HEK293 (cell line): ENCODE data around the gene DIP2A.

ENCODE experiments used
- CTCF ChIA-PET: fragments of 350-600 bp; formaldehyde crosslinking; extraction: SDS; loops from one replicate; lab custom pipeline; 2021; ENCODE audit warnings: antibody characterized with exemption; lab: Yijun Ruan, JAX
- POLR2A ChIA-PET: fragments of 300-600 bp; formaldehyde crosslinking; extraction: SDS; loops from one replicate; lab custom pipeline; 2020; ENCODE audit warnings: antibody characterized with exemption, inconsistent platforms; lab: Yijun Ruan, JAX
- H3K27ac ChIP-seq: fragments of 200-500 bp; sonication (Bioruptor generic); 2 replicates; pipeline ENCODE4 v1.5.1; 2014; ENCODE audit warnings: low read depth, low read length, control low read depth, inconsistent platforms; ENCODE audit errors: extremely low read depth
- H3K36me3 ChIP-seq, 2 experiments: fragments of 200-500 bp in 1 of 2; sonication (Bioruptor generic) in 1 of 2; 1 replicate in 1 of 2; 2 replicates in 1 of 2; pipeline ENCODE4 v1.5.1; 2014 to 2017; ENCODE audit warnings: inconsistent platforms in 2 of 2, low read length in 2 of 2; ENCODE audit not compliant: control insufficient read depth in 2 of 2, insufficient read depth in 1 of 2
- H3K4me1 ChIP-seq: fragments of 200-500 bp; sonication (Bioruptor generic); 2 replicates; pipeline ENCODE4 v1.5.1; 2014; ENCODE audit warnings: mild to moderate bottlenecking, low read length, inconsistent platforms; ENCODE audit not compliant: control insufficient read depth, insufficient read depth
- H3K4me3 ChIP-seq: 2 replicates; pipeline ENCODE4 v1.5.1; 2011; ENCODE audit warnings: low read depth, mild to moderate bottlenecking, control low read depth, low read length, moderate library complexity
- H3K9me3 ChIP-seq: fragments of 200-500 bp; sonication (Bioruptor generic); 2 replicates; pipeline ENCODE4 v1.5.1; 2014; ENCODE audit warnings: low read depth, low read length, inconsistent platforms; ENCODE audit not compliant: control insufficient read depth, insufficient read depth
- GLIS2 ChIP-seq: fragments of 450-650 bp; formaldehyde crosslinking; IDR thresholded peaks from 2 replicates; pipeline ENCODE4 v1.5.1; 2016; ENCODE audit warnings: missing biosample characterization, missing genetic modification characterization
- KLF16 ChIP-seq: fragments of 450-650 bp; formaldehyde crosslinking; IDR thresholded peaks from 2 replicates; pipeline ENCODE4 v1.5.1; 2017; ENCODE audit warnings: missing biosample characterization, missing genetic modification characterization
- PRDM10 ChIP-seq: fragments of 450-650 bp; formaldehyde crosslinking; IDR thresholded peaks from 2 replicates; pipeline ENCODE4 v1.5.1; 2016; ENCODE audit warnings: missing biosample characterization, missing genetic modification characterization
- REPIN1 ChIP-seq: fragments of 450-650 bp; formaldehyde crosslinking; IDR thresholded peaks from 2 replicates; pipeline ENCODE4 v1.5.1; 2017; ENCODE audit warnings: missing biosample characterization, missing genetic modification characterization, low read depth
- ZBTB26 ChIP-seq: fragments of 450-650 bp; formaldehyde crosslinking; optimal IDR thresholded peaks from 2 replicates; pipeline ENCODE3; 2016; ENCODE audit warnings: missing biosample characterization, mild to moderate bottlenecking, missing genetic modification characterization
- ZNF132 ChIP-seq: fragments of 450-650 bp; formaldehyde crosslinking; IDR thresholded peaks from 2 replicates; pipeline ENCODE4 v1.5.1; 2017; ENCODE audit warnings: missing biosample characterization, missing genetic modification characterization, borderline replicate concordance
- ZNF133 ChIP-seq: fragments of 450-650 bp; formaldehyde crosslinking; IDR thresholded peaks from 2 replicates; pipeline ENCODE4 v1.5.1; 2016; ENCODE audit warnings: missing biosample characterization, missing genetic modification characterization
- ZNF169 ChIP-seq: fragments of 450-650 bp; formaldehyde crosslinking; IDR thresholded peaks from 2 replicates; pipeline ENCODE4 v1.5.1; 2016; ENCODE audit warnings: missing biosample characterization, missing genetic modification characterization
- ZNF211 ChIP-seq: fragments of 450-650 bp; formaldehyde crosslinking; IDR thresholded peaks from 2 replicates; pipeline ENCODE4 v1.5.1; 2016; ENCODE audit warnings: low read depth, missing biosample characterization, missing genetic modification characterization
- ZNF350 ChIP-seq: fragments of 450-650 bp; formaldehyde crosslinking; IDR thresholded peaks from 2 replicates; pipeline ENCODE4 v1.5.0; 2017; ENCODE audit warnings: missing biosample characterization, mild to moderate bottlenecking, missing genetic modification characterization
- ZNF501 ChIP-seq: fragments of 450-650 bp; formaldehyde crosslinking; IDR thresholded peaks from 2 replicates; pipeline ENCODE4 v1.5.1; 2016; ENCODE audit warnings: missing biosample characterization, missing genetic modification characterization
- ZNF843 ChIP-seq: fragments of 450-650 bp; formaldehyde crosslinking; IDR thresholded peaks from 2 replicates; pipeline ENCODE4 v1.5.1; 2016; ENCODE audit warnings: missing biosample characterization, missing genetic modification characterization
- TF ChIP-seq, protein P1 (sequence below): fragments of 450-650 bp; formaldehyde crosslinking; IDR thresholded peaks from 2 replicates; pipeline ENCODE4 v1.5.1; 2016; ENCODE audit warnings: missing biosample characterization, missing genetic modification characterization
- TF ChIP-seq, protein P2 (sequence below): fragments of 450-650 bp; formaldehyde crosslinking; IDR thresholded peaks from 2 replicates; pipeline ENCODE4 v1.5.1; 2016; ENCODE audit warnings: missing biosample characterization, missing genetic modification characterization
- TF ChIP-seq, protein P3 (sequence below): fragments of 450-650 bp; formaldehyde crosslinking; IDR thresholded peaks from 2 replicates; pipeline ENCODE4 v1.5.1; 2016; ENCODE audit warnings: missing biosample characterization, missing genetic modification characterization
- TF ChIP-seq, protein P4 (sequence below): fragments of 450-650 bp; formaldehyde crosslinking; IDR thresholded peaks from 2 replicates; pipeline ENCODE4 v1.5.1; 2016; ENCODE audit warnings: missing biosample characterization, missing genetic modification characterization

DIP2A gene

DNA sequence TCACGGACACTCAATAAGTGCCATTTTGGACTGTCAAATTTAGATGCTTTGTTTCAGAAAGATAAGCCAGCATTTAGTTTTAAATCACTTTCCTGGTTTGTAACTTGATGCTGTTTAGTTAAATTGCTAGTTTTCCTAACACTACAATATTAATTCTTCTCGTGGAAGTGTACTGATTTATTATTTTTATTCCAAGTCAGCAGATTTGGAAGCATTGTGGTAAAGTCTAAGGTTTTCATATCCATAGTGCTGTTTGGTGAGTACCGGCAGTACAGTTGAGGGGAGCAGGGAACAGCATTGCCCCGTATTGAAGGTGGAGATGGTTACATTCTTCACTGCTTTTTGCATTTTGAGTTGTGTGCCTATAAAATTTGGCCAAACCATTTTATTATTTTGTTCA is 109.9 kb downstream of the DIP2A start (continued):
- TF ChIP-seq, protein P1, sequence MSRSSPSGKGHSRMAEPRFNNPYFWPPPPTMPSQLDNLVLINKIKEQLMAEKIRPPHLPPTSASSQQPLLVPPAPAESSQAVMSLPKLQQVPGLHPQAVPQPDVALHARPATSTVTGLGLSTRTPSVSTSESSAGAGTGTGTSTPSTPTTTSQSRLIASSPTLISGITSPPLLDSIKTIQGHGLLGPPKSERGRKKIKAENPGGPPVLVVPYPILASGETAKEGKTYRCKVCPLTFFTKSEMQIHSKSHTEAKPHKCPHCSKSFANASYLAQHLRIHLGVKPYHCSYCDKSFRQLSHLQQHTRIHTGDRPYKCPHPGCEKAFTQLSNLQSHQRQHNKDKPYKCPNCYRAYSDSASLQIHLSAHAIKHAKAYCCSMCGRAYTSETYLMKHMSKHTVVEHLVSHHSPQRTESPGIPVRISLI: no peak
- TF ChIP-seq ZNF211 (tag by site-specific recombination): no peak
- TF ChIP-seq ZNF501 (tag by site-specific recombination): no peak
- no peak for TF ChIP-seq ZNF350 (tag by site-specific recombination)

- Histone ChIP-seq H3K27ac (no peak overlapping the region), H3K9me3 (no peaks in the 10 kb centered on the region), H3K4me3 (no peak overlapping the region), H3K36me3 (peaks cover 21 to 71% of the 10 kb centered on the region in 2 experiments), H3K4me1 (no peaks in the 10 kb centered on the region)
- TF ChIP-seq ZNF133 (tag by site-specific recombination): no peak
- no peak for TF ChIP-seq ZNF169 (tag by site-specific recombination)
- TF ChIP-seq PRDM10 (tag by site-specific recombination): no peak
- TF ChIP-seq, protein P2, sequence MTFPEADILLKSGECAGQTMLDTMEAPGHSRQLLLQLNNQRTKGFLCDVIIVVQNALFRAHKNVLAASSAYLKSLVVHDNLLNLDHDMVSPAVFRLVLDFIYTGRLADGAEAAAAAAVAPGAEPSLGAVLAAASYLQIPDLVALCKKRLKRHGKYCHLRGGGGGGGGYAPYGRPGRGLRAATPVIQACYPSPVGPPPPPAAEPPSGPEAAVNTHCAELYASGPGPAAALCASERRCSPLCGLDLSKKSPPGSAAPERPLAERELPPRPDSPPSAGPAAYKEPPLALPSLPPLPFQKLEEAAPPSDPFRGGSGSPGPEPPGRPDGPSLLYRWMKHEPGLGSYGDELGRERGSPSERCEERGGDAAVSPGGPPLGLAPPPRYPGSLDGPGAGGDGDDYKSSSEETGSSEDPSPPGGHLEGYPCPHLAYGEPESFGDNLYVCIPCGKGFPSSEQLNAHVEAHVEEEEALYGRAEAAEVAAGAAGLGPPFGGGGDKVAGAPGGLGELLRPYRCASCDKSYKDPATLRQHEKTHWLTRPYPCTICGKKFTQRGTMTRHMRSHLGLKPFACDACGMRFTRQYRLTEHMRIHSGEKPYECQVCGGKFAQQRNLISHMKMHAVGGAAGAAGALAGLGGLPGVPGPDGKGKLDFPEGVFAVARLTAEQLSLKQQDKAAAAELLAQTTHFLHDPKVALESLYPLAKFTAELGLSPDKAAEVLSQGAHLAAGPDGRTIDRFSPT (tag by site-specific recombination): no peak
- TF ChIP-seq GLIS2 (tag by site-specific recombination): no peak
- no peak for TF ChIP-seq REPIN1 (tag by site-specific recombination)
- TF ChIP-seq, protein P3, sequence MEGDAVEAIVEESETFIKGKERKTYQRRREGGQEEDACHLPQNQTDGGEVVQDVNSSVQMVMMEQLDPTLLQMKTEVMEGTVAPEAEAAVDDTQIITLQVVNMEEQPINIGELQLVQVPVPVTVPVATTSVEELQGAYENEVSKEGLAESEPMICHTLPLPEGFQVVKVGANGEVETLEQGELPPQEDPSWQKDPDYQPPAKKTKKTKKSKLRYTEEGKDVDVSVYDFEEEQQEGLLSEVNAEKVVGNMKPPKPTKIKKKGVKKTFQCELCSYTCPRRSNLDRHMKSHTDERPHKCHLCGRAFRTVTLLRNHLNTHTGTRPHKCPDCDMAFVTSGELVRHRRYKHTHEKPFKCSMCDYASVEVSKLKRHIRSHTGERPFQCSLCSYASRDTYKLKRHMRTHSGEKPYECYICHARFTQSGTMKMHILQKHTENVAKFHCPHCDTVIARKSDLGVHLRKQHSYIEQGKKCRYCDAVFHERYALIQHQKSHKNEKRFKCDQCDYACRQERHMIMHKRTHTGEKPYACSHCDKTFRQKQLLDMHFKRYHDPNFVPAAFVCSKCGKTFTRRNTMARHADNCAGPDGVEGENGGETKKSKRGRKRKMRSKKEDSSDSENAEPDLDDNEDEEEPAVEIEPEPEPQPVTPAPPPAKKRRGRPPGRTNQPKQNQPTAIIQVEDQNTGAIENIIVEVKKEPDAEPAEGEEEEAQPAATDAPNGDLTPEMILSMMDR (tag by site-specific recombination): no peak
- TF ChIP-seq ZNF132 (tag by site-specific recombination): no peak
- TF ChIP-seq ZNF843: no peak
- no peak for TF ChIP-seq KLF16 (tag by site-specific recombination)
- no peak for TF ChIP-seq ZBTB26
- TF ChIP-seq, protein P4, sequence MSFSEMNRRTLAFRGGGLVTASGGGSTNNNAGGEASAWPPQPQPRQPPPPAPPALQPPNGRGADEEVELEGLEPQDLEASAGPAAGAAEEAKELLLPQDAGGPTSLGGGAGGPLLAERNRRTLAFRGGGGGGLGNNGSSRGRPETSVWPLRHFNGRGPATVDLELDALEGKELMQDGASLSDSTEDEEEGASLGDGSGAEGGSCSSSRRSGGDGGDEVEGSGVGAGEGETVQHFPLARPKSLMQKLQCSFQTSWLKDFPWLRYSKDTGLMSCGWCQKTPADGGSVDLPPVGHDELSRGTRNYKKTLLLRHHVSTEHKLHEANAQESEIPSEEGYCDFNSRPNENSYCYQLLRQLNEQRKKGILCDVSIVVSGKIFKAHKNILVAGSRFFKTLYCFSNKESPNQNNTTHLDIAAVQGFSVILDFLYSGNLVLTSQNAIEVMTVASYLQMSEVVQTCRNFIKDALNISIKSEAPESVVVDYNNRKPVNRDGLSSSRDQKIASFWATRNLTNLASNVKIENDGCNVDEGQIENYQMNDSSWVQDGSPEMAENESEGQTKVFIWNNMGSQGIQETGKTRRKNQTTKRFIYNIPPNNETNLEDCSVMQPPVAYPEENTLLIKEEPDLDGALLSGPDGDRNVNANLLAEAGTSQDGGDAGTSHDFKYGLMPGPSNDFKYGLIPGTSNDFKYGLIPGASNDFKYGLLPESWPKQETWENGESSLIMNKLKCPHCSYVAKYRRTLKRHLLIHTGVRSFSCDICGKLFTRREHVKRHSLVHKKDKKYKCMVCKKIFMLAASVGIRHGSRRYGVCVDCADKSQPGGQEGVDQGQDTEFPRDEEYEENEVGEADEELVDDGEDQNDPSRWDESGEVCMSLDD (tag by site-specific recombination): no peak
- POLR2A ChIA-PET: no interaction called here
- CTCF ChIA-PET: interaction anchor here (0.6 to 0.7 kb wide), 2 partner anchors 12 to 112 kb away, joined by 3 to 5 read pairs; no protein-coding TSS in a partner anchor
Measured at GRCh38 chr21:46569081-46569480, 110.4 kb downstream of the DIP2A start.
